ENCODE results near the gene LUC7L3. TPM values are rescaled to one million over a fixed set of nuclear protein-coding genes. Genes with fewer than 3 reads are reported as not detected.

LUC7L3 gene
- total and polyA plus RNA-seq, 10 of the 15 experiments (the other 5 are each of a cell fraction or from before 2014, with no cell fraction given) = 51.3 to 176 (median 149) TPM

GRCh38 chr17:50794361-50794760 is 75.0 kb downstream of the LUC7L3 start (continued):
- TF ChIP-seq BCL3 (IDR thresholded peaks at IDR 0.05; ENCODE audit: borderline replicate concordance, insufficient read depth, low read depth, low read length, poor library complexity, severe bottlenecking) (no peak), NR2C1 (IDR thresholded peaks at IDR 0.05) (no peak), ZBTB33 (IDR thresholded peaks at IDR 0.05) (no peak), ZZZ3 (IDR thresholded peaks at IDR 0.05; ENCODE audit: control insufficient read depth, insufficient read length, low read depth) (no peak), STAT3 (IDR thresholded peaks at IDR 0.05; ENCODE audit: low read depth, low read length) (no peak), LARP7 (IDR thresholded peaks at IDR 0.05) (no peak), USF2 (IDR thresholded peaks at IDR 0.05; ENCODE audit: borderline replicate concordance, low read depth, low read length) (no peak), POLR2AphosphoS5 (IDR thresholded peaks at IDR 0.05; ENCODE audit: low read length) (no peak), FOXM1 (IDR thresholded peaks at IDR 0.05; ENCODE audit: low read depth, low read length) (no peak), ZBTB40 (IDR thresholded peaks at IDR 0.05; ENCODE audit: borderline replicate concordance) (no peak)
- TF ChIP-seq, protein P1, sequence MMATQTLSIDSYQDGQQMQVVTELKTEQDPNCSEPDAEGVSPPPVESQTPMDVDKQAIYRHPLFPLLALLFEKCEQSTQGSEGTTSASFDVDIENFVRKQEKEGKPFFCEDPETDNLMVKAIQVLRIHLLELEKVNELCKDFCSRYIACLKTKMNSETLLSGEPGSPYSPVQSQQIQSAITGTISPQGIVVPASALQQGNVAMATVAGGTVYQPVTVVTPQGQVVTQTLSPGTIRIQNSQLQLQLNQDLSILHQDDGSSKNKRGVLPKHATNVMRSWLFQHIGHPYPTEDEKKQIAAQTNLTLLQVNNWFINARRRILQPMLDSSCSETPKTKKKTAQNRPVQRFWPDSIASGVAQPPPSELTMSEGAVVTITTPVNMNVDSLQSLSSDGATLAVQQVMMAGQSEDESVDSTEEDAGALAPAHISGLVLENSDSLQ (IDR thresholded peaks at IDR 0.05) = no peak
- TF ChIP-seq, protein P2, sequence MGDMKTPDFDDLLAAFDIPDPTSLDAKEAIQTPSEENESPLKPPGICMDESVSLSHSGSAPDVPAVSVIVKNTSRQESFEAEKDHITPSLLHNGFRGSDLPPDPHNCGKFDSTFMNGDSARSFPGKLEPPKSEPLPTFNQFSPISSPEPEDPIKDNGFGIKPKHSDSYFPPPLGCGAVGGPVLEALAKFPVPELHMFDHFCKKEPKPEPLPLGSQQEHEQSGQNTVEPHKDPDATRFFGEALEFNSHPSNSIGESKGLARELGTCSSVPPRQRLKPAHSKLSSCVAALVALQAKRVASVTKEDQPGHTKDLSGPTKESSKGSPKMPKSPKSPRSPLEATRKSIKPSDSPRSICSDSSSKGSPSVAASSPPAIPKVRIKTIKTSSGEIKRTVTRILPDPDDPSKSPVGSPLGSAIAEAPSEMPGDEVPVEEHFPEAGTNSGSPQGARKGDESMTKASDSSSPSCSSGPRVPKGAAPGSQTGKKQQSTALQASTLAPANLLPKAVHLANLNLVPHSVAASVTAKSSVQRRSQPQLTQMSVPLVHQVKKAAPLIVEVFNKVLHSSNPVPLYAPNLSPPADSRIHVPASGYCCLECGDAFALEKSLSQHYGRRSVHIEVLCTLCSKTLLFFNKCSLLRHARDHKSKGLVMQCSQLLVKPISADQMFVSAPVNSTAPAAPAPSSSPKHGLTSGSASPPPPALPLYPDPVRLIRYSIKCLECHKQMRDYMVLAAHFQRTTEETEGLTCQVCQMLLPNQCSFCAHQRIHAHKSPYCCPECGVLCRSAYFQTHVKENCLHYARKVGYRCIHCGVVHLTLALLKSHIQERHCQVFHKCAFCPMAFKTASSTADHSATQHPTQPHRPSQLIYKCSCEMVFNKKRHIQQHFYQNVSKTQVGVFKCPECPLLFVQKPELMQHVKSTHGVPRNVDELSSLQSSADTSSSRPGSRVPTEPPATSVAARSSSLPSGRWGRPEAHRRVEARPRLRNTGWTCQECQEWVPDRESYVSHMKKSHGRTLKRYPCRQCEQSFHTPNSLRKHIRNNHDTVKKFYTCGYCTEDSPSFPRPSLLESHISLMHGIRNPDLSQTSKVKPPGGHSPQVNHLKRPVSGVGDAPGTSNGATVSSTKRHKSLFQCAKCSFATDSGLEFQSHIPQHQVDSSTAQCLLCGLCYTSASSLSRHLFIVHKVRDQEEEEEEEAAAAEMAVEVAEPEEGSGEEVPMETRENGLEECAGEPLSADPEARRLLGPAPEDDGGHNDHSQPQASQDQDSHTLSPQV (IDR thresholded peaks at IDR 0.05) = no peak

Measured in GM12878 (cell line).